GM18499 (cell line): ENCODE results near the gene UBTF.

Source experiments
- ATAC-seq: cut with Tn5 transposase; IDR thresholded peaks from one replicate; pipeline ENCODE4 v1.9.1; 2021; ENCODE audit warnings: moderate number of reproducible peaks; ENCODE audit not compliant: insufficient read depth, unreplicated experiment

Gene UBTF

GRCh38 chr17:44216694-44217093, 2.8 kb downstream of the UBTF start:
- no peak for ATAC-seq

- ATAC-seq, result no peak
Observed at GRCh38 chr17:44216173-44216572, 3.3 kb downstream of the UBTF start.

DNA sequence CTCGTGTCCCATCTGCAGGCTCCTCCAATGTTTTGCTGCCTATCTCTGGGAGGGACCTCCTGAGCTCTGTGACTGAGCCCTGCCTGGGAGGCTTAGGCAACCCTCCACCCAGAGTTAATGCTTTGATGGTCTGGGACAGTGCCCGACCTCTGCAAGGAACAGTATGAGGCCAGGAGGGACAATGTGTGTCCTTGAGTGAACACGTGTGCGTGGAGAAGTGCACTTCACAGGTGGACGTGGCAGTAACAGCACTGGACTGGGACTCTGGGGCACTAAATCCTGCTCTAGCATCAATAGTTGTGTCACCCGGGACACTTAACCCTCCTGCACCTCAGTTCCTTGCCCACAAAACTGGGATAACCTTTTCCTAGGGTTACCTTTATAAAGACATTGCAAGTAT, 4.6 kb downstream of the UBTF start:
- no peak for ATAC-seq

- ATAC-seq, result no peak
Observed at GRCh38 chr17:44214230-44214494, 5.3 kb downstream of the UBTF start.

DNA sequence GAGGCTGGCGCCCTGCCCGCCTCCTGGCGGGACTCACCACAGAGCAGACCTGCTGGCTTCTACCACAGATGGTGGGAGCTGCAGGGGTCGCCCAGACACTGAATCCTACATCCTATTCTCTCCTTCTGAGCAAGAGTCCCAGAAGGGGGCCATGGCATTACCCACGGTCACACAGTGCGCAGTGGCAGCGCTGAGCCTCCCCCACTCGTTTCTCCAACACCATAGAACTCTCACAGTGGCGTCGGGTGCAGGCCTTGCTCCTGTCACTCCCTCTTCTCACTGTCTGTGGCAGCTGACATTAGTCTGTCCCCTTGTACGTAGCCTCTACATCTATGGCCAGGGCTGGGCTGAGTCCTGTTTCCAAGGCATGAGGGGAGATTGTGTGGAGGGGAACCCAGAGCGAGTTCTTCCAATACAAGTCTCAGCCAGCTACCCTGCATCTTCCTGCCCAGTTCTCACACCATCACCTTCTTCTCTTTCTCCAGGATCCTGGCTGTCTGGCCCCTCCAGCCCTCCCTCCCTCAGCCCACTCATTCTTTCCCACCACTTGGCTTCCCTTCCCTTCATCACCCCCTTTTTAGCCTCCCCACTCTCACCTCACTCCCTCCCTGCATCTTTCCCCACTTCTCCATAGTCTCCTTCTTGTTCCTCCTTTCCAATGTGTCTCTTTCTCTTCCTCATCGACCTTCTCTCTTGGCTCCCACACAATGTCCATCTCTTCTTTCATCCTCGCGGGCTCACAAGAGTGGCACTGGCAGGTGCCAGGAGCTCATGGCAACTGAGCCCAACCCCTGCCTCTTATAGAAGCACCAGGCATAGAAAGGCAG, 5.9 kb downstream of the UBTF start:
- no peak for ATAC-seq

DNA sequence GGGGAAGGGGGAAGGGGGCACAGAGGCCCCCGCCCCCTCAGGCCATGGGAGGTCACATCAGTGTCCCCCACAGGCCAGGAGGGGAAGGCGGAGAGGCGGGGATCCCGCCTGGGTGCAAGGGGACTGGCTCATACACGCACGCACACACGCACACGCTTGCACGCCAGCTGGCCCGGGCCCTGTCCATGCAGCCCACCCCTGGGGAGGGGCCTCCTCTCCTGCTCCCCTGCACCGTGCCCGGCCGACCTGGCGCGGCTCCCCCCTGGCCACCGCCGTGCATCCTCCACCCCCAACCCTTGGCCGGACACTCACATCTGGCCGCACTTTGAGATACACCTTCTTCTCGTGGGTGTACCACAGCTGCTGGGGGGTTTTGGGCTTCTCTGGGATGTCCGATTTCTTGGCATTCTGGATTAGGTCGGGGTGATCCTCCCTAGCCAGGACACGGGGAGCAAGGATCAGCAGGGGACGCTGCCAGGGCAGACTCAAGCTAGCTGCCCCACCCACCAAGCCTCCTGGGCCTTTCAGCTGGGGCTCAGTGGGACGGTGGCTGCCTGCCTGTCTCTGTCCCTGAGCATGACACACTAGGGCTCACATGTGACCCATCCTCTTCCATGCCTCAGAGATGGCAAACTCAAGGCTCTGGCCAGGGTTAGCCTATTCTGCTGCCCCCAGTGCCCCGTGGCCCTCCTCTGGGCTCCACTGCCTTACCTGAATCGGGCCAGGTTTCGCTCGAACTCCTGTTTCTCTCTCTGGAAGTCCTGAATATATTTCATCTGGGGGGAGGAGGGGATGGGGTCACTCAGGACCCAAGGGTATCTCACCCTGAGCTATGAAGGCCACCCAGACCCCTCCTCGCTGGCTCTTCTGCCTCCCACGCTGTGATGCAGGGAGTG, 6.7 kb downstream of the UBTF start:
- no peak for ATAC-seq

- no peak for ATAC-seq
Observed at GRCh38 chr17:44211281-44212265, 7.9 kb downstream of the UBTF start.

GRCh38 chr17:44210342-44211192, 8.9 kb downstream of the UBTF start:
- ATAC-seq, result no peak

DNA sequence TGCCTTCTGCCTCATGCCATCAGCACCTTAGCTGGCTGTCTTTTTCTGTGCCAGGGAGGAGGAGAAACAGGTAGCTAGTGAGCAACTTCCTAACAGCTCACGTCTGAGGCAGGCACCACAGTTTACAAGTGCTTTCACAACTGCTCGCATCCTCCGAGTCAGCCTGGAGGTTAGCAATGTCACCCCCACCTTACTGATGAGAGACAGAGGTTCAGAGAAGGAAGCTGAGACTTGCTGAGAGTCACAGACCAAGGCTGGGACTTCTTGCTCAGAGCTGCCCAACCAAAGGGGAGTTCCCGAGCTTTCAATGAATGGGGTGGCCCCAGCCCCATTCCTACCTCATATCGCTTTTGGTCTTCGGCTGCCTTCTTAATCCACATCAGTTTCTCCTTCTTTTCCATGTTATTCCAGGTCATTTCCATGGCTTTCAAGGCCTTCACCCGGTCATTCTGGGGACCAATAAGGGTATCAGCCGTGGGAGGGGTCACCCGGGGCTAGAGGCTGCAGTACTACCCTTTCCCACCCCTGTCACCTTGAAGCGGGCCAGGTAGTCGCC, 9.6 kb downstream of the UBTF start:
- no peak for ATAC-seq

DNA sequence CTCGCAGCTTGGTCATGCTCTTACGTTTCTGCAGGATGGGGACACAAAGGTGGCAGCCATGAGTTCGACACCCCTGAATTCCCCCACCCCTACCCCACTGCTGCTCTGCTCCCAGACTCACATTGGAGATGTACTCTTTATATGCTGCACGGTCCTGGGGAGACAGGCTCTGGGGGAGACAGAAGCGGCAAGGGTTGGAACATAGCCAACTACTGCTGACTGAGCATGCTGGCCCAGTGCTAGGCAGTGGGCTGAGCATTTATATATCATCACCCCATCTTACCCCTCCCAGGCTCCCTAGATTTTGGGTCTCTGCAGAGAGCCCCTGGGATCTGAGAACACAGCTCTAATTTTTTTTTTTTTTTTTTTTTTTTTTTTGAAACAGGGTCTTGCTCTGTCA, 11.7 kb downstream of the UBTF start:
- ATAC-seq, result no peak

DNA sequence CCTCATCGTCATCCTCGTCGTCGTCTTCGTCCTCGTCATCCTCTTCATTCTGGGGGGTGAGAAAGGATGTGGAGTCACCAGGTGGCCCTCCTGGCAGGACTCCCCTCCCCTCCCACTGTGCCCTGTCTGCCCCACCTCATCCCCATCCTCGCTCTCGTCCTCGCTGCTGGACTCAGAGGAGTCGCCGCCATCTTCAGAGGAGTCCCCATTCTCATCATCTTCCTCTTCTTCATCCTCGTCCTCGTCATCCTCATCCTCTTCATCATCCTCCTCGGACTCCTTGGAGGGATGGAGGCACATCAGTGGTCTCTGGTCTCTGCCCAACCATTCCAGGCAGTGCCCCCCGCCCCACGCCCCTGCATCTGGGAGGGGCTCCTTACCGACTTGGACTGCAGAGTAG, 12.2 kb downstream of the UBTF start:
- no peak for ATAC-seq

DNA sequence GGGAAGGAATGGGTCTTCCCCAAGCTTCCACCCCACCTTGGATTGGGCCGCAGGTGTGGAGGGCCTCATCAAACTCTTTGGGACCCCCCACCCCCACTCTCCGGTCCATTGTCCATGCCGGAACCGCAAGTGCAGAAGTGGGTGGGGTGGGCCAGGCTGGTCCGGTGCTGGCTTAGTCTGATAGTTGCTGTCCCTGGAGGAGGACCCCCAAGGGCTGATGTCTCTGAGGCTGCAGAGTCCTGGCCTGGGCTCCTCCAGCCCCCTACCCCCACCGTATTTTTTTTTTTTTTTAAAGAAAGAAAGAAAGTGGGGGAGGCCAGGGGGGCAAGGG, 12.7 kb downstream of the UBTF start:
- no peak for ATAC-seq

DNA sequence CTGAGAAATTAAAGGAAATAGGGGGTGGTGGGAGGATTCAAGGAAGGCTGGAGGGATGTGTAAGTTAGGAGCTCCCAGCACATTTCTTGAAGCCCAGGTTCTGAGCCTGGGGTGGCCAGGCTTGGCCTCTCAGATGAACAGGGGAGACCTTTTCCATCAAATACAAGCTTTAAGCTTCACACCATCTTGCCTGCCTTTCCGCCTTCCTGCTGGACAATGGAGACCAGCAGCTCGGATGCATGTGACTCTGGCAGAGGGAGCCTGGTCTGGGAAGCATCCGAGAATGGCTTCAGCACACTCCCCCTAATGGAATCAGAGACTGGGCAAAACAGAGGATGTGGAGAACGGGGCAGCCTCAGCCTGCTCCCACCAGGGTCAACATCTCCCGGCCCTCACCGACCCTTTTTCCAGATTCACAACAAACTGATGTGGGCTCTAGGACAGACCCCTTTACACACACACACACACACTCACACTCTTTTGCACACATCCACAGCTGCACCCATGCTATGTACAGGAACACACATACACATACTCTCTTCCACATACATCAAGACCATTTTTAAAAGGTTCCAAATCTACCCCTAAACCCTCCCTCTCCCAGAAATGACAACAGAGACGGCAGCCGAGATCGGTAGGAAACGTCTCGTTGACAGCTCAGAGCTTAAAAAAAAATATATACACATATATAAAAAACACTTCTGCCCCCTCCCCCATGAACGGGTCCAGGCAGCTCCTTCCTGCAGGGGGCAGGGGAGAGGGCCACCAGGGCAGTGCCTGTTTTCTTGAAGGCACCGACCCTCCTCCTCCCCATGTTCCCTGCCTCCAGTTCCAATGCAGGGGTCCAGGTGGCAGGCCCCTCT, 13.3 kb downstream of the UBTF start:
- no peak for ATAC-seq

DNA sequence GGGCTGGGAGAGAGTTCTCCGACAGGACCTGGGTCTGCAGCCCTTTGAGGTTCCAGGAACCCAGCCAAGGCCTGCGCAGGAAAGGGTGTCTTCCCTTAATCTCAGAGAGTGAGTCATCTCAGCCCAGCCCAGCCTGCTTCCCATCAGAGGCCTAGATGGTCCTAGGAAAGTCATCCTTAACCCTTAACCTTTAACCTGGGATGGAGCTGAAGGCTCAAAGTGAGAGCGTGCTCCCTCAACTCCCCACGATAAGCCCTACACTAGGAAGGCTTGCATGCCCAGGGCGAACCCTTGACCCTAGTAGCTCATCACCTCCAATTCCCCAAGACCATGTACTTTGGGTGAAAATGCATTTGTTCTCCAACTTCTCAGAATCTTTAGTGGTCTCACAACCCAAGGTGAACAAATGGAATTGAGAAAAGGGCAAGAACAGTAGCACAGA, 15.0 kb downstream of the UBTF start:
- no peak for ATAC-seq

GRCh38 chr17:44203731-44204440, 15.6 kb downstream of the UBTF start:
- no peak for ATAC-seq

DNA sequence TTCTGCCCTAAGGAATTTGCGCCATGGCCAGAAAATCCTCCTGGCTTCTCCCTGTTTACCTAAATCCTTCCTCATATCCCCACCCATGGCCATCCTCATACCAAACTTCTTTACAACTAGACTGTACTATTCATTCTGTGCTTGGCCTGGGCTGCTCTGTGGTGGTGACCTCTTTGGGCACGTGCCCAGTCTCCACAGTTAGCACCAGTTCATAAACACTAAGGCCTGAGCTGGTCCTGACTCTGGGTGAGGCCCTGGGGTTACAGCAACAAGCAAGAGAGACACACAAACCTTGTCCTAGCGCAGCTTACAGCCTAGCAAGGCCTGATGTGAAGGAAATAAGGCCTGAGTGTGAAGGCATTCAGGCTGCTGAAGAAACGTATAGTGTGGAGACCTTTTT, 16.7 kb downstream of the UBTF start:
- no peak for ATAC-seq

- no peak for ATAC-seq
Observed at GRCh38 chr17:44200478-44201155, 18.9 kb downstream of the UBTF start.
